ENCODE measurements around the gene NT5M.
"Not testable (repeated sequence)": the region's sequence is repeated elsewhere in the genome, so short reads cannot be mapped to it uniquely, and the experiment has no call there.

Gene NT5M

DNA sequence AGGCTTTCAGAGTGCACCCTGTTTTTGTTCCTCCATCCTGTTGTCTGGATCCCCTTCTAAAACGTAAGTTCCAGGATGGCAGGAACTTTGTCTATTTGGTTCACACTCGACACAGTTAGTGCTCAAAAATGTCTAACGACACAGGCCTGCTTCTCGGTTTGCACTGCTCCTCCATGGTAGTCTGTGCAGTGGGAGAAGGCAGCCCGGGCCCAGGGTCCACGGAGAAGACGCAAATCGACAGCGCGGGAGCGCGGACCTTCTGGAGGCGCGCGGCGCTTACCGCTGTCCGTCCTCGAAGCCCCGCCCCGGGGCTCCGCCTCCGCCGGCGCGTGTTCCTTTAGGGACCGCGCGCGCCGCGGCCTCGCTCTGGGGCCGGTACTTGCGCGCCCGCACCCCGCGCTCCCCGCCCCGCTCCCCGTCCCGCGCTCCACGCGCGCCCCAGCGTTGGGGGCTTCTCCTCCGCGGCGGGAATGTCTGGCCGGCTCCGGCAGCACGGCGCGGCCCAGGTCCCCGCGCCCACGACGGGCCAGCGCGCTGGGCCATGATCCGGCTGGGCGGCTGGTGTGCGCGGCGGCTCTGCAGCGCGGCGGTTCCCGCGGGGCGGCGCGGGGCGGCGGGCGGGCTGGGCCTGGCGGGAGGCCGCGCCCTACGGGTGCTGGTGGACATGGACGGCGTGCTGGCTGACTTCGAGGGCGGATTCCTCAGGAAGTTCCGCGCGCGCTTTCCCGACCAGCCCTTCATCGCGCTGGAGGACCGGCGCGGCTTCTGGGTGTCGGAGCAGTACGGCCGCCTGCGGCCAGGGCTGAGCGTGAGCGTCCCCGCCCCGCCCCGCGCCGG lies at the start of gene NT5M:
Gene NT5M (plus strand): TSS at position 364 of the 837 bp plus-strand sequence. CDS start 178 bp downstream, at position 542.
- DNase-seq (ENCODE audit: low spot score) = peak; percentile 85

DNA sequence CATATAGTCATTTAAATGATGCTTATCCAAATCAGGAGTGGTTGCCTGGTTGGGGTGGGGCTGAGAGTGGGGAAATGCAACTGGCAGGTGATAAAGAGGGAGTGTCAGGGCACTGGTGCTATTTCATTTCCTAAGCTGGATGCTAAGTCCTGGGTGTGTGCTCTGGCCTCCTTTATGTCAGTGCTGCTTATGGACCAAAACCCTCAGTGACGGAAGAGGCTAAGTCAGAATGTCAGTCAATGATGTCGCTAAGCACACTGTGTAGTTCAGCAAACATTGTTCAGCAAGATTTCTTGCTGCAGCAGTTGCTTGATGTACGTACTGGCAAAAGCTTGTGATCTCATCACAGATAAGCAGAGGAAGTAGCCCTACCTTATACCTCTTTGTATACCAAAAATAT lies 49.8 kb upstream of the NT5M start:
- no peak for DNase-seq (ENCODE audit: low spot score)

DNA sequence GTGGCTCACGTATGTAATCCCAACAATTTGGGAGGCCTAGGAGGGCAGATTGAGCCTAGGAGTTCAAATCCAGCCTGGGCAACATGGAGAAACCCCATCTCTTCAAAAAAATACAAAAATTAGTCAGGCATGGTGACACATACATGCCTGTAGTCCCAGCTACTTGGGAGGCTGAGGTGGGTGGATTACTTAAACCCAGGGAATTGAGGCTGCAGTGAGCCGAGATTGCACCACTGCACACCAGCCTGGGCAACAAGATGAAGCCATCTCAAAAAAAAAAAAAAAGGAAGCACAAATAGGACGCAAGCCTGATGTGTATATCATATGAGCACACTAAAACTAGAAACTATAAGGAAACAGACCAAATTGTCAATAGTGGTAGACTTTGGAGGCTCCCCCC lies 49.1 kb upstream of the NT5M start:
- no peak for DNase-seq (ENCODE audit: low spot score)

DNA sequence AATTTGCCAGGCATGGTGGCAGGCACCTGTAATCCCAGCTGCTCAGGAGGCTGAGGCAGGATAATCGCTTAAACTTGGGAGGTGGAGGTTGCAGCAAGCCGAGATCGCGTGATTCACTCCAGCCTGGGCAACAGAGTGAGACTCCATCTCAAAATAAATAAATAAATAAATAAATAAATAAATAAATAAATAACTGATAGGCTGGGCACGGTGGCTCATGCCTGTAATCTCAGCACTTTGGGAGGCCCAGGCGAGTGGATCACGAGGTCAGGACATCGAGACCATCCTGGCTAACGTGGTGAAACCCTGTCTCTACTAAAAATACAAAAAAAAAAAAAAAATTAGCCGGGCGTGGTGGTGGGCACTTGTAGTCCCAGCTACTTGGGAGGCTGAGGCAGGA lies 47.5 kb upstream of the NT5M start:
- not testable (repeated sequence) for DNase-seq (ENCODE audit: low spot score)

DNA sequence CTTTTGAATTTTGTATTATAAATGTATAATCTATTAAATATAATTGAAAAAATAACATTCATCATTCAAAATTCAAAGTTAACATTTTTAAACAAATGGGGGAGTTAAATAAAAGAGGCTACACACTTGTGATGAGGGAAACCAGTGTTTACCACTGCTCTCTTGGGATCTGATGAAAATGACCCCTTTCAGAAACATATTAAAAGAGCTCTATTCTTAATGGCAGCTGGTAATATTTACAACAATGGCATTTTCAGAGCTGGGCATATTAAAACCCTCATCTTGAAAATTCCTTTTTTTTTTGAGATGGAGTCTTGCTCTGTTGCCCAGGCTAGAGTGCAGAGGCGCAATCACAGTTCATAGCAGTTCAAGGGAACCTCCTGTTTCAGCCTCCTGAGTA lies 46.9 kb upstream of the NT5M start:
- no peak for DNase-seq (ENCODE audit: low spot score)

DNA sequence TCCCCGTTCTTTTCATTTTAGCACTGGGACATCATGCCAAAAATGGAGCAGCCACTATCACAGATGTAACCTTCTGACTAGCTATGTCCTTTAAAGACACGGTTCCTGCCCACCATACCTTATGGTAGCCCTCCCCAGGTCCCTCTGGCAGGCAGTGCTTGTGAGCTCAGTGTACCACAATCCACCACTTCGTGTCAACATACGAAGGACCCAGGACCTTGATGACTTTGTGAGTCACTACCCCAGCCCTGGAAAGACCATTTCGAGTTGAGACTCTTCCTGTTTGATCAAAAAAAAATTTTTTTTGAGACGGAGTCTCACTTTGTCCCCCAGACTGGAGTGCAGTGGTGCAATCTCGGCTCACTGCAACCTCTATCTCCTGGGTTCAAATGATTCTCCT lies 45.2 kb upstream of the NT5M start:
- no peak for DNase-seq (ENCODE audit: low spot score)

DNA sequence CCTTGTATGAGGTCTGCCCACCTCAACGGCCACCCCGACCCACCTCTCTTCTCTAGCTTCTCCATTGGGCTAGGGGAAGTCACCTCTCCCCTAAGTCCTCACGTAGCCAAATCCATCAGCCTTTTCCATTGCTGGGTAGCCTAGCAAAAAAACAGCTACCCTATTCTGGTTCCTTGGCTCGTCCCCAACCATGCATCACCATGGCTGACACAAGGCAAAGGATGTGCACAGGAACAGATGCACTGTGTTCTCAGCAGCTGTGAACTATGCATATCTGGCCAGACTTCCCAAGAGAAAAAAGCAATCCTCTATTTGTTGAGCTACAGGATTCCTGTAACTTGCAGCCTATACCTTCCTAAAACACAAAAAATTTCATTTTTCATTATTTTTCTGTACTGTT lies 44.2 kb upstream of the NT5M start:
- DNase-seq (ENCODE audit: low spot score) = no peak

DNA sequence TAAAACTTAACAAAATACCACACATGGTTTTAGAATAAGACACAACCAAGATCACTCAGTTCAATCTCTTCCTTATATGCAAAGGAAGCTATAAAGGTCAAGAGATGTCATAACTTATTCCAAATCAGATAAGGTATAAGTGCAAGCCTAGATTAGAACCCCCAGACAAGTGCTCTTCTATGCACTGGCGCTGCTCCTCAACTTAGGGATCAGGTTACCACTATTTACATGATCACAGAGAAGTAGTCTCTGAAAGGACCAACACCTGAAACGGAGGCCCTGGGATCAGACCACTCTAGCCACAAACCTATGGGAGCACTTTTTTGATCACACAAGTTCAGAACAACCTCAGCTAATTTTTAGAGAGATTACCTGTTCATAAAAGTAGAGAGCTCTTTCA lies 38.7 kb upstream of the NT5M start:
- DNase-seq (ENCODE audit: low spot score) = no peak

DNA sequence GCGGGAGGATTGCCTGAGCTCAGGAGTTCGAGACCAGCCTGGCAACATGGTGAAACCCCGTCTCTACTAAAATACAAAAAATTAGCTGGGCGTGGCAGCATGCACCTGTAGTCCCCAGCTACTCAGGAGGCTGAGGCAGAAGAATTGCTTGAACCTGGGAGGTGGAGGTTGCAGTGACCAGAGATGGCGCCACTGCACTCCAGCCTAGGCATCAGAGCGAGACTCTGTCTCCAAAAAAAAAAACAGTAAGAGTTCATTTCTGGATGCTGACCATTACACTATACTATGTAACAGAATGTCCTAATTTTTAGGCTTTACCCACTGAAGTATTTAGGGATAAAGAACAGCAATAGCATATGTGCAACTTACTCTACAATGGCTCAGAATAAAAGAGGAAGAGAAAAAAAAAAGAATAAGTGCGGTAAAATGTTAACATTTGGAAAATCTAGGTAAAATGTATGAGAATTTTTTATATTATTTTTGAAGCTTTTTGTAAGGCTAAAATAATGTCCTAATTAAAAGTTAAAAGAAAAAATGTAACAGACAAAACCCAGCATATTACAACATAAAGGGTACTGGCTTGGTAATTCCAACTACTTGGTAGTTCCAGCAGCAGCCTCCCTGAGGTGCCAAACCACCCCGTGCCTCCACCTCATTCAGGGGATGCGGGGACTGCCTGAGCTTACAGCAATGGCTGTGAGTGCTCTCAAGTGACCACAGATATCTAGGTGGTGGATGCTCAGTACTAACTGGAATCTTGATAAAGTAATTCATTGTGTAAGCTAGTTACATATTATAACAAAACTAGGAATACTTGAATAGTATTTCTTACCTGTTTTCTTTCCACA lies 33.0 kb upstream of the NT5M start:
- DNase-seq (ENCODE audit: low spot score) = no peak

DNA sequence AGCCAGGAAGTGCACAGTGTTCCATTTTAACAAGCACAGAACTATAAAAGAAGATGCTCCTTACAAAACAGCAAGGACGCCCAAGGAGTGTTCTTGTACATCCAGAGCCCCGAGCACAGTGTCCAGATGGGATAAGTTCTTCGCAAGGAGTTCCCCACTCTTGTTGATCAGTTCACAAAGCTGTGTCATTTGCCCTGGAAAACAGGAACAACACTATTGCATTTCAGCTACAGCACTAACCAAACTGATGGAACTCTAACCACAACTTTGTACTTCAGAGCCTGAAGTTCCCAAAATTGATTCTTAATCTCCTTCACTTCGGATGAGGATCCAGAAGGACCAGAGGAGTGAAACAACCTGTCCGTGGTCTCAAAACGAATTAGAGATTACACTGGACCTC lies 27.2 kb upstream of the NT5M start:
- no peak for DNase-seq (ENCODE audit: low spot score)

DNA sequence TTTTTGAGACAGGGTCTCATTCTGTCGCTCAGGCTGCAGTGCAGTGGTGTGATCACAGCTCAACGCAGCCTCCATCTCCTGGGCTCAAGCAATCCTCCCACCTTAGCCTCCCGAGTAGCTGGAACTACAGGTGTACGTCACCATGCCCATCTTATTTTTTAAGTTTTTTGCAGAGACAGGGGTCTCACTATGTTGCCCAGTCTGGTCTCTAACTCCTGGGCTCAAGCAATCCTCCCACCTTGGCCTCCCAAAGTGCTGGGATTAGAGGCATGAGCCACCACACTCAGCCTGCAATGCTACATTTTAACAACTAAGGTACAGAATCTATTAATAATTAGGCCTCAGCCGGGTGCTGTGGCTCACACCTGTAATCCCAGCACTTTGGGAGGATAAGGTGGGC lies 25.7 kb upstream of the NT5M start:
- not testable (repeated sequence) for DNase-seq (ENCODE audit: low spot score)

DNA sequence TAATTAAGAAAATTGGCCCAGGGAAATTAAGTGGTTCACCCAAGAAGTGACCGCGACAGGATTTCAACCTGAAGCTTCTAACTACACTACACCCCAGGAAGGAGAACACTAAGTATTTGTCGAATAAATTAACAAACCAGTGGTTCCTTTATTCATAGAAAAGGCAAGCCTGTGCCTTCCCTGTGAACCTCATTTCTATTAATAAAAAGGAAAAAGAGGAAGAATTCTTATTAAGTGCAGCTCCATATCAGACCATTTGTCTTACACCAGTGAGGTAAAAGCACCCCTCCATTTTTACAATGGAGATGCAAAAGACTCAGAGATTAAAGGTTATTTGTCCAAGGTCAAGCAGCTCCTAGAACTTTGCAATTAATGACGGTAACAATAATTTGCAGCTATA lies 23.9 kb upstream of the NT5M start:
- DNase-seq (ENCODE audit: low spot score) = no peak

DNA sequence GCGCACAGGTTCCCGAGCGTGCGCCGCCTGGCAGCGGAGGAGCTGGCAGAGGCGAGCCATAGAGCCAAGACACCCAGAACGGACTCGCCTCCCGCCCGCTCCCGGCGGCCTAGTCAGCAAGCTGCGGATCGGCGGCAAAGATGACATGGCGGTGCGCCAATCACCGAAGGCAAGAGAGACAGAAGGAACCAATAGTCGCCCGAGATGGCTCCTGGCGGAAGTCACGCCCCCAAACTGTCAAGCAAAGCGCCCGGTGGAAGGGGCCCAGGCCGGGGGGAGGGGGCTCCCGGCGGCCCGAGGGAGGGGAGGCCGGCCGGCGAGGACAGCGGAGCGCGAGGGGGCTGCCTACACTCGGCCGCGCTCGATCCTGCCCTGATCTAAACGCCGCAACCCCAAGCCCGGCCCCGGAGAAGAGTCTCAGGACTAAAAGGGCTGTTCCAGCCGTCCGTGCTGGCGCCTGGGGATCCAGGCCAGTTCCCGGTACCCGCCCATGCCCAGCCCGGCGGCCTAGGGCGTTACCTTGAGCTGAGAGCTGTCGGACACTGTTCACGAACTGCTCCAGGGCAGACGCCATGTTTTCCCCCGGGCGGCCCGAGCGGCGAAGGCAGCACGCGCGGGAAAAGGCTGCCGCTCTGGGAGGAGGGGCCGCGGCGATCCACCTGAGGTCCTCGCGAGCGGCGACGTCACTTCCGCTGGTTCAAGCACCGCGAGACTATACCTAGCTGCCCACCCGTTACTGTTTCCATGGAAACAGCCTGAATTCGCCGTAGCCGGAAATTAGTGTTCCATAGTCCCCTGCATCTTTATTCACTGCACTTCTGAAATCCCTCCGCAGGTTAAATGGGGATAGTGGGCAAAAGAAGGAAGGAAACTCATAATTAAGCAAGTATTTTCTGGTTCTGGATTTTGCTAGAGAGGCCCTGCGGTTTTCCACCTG lies 22.3 kb upstream of the NT5M start, which contains the start of gene COPS3:
Gene COPS3 (minus strand): TSS at position 634 of the 937 bp plus-strand sequence. CDS start 60 bp downstream, at position 574.
- DNase-seq (ENCODE audit: low spot score) = peak; percentile 97

DNA sequence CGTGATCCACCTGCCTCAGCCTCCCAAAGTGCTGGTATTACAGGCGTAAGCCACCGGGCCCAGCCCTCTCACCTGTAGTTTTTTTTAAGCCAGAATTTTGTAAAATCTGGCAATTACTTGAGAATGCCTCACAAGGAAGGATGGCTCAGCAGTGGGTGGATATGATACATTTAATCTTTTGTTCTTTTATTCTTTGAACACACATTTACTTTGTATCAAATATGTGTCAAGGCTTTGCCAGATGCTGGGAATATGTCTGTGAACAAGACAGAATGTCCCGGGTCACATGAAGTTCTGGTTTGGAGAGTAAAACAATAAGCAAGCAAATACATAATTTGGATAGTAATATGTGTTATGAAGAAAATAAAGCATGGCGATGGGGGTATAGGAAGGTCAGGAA lies 17.2 kb upstream of the NT5M start:
- DNase-seq (ENCODE audit: low spot score) = no peak

DNA sequence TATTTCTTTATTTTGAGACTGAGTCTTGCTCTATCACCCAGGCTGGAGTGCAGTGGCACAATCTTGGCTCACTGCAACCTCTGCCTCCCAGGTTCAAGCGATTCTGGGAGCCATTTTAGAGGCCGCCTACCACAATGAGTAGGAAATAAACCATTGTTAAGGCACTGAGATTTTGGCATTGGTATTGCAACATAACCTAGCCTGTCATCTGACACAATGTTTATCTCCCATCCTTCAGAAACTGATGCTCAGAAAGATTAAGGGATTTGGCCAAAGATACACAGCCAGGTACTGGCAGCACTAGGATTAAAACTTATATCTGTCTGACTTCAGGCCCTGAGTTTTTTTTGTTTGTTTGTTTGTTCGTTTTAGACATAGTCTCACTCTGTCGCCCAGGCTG lies 14.1 kb upstream of the NT5M start:
- no peak for DNase-seq (ENCODE audit: low spot score)

DNA sequence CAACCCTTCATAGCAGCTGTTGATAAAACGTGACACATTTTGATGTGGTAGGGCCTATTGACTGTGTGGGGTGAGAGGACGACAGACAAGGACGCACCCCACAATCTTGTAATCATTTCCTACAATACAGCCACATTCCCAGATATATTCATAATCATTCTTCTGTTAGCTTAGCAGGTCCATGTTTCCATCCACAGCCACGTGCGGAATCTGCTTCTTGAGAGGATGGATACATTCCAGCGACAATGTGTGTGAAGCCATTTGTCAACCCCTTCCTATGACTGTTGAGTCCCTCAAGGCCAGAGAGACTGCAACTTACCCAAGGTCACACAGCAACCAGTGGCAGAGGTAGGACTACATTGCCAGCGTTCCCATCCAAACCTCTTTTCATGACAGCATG lies 13.5 kb upstream of the NT5M start:
- no peak for DNase-seq (ENCODE audit: low spot score)

DNA sequence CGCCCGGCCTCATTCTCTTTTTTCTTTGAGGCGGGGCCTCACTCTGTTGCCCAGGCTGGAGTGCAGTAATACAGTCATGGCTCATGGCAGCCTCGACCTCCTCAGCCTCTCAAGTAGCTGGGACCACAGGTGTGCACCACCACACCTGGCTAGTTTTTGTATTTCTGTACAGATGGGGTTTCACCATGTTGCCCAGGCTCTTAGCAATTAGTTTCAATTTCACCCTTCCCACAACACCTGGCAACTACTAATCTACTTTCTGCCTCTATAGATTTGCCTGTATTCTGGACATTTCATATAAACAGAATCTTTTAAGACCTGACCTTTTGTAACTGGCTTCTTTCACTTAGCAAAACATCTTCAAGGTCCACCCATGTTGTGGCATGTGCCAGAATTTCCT lies 8.0 kb upstream of the NT5M start:
- no peak for DNase-seq (ENCODE audit: low spot score)

DNA sequence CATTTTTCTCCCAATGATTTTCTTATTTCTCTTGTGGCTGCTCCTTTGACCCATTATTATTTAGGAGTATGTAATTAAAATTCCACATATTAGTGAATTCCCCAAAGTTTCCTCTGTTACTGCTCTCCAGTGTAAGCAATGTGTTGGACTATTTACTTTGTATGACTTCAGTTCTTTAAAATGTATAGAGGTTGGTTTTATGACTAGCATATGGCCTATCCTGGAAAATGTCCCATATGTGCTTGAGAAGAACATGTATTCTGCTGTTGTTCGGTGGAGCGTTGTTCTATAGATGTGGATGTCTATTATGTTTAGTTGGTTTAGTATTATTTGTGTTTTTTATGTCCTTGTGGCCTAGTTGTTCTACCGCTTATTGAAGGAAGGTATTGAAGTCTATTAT lies 6.0 kb upstream of the NT5M start:
- DNase-seq (ENCODE audit: low spot score) = no peak

DNA sequence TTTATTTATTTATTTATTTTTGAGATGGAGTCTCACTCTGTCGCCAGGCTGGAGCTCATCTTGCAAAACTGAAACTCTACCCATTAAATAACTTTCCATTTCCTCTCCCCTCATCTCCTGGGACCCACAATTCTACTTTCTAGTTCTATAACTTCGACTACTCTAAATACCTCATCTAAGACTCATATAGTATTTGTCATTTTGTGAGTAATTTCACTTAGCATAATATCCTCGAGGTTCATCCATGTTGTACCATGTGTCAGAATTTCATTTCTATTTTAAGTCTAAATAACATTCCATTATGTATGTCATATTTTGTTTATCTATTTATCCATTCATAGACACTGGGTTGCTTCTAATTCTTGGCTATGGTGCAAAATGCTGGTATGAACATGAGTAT lies 5.1 kb upstream of the NT5M start:
- no peak for DNase-seq (ENCODE audit: low spot score)

DNA sequence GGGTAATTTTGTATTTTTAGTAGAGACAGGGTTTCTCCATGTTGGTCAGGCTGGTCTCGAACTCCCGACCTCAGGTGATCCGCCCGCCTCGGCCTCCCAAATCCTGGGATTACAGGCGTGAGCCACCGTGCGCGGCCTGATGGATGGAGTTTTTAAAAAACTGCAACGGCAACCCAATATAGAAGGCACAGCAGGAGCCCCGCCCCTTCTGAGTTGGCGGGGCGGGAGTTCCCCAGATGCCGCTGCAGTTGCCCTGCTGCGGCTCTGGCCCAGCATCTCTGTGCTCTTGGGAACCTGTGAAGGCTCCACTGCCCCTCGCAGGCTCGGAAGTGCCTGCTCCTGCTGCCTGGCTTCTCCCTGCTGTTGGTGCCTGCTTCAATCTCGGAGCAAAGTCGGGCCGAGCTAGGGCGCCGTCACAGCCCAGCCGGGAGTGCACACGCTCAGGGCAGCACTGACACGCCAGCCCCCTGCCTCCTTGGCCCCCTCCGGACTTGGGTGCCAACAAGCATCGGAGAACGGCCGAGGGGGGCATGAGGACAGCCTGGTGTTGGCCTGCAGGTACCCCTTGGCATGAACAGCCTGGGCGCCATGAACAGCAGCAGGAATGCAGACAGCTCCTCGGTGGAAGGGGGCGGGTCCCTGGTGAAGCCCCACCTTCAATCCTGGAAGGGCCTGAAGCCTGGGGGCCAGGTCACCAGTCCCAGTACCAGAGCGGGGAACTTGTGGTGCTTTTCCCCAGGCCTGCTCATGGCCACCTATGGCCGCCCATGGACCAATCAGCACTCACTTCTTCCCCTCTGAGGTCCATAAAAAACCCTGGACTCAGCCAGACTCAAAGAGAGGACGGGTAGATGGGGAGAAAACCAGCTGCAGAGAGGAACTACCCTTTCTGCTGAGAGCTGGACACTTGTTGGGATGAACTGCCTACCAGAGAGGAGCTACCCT lies 2.3 kb upstream of the NT5M start:
- DNase-seq (ENCODE audit: low spot score) = peak; percentile 66

DNA sequence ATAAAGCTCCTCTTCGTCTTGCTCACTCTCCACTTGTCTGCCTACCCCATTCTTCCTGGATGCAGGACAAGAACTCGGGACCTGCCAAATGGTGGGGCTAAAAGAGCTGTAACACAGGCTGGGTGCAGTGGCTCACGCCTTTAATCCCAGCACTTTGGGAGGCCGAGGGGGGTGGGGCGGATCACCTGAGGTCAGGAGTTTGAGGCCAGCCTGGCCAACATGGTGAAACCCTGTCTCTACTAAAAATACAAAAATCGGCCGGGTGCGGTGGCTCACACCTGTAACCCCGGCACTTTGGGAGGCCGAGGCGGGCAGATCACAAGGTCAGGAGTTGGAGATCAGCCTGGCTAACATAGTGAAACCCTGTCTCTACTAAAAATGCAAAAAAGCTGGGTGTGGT lies 1.5 kb upstream of the NT5M start:
- DNase-seq (ENCODE audit: low spot score) = not testable (repeated sequence)
